Measurements from ENCODE around the gene KIF1C.

The KIF1C gene

DNA sequence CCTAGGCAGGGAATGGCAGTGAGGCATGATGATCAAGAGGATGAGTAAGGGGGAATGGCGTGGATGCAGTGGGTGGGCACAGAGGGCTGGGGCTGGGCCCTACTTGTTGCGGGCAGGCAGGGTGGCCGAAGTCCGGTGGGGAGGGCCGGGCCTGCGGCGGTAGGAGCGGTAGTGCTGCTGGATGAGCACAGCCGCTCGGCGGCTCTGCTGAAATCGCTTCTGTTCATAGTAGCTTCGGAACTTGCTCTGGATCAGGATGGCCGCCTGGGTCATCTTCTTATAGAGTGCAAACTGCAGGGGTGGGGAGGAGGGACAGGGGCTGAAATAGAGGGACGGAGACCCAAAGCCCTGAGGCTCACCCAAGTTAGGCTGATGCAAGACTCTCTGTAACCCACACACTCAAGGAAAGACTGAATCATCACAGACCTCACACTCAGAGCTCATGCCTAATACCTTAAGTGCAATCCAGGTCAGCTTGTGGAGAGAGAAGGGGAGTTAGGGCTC is 28.7 kb upstream of the KIF1C start:
- no peak for DNase-seq (ENCODE audit: low read depth)

DNA sequence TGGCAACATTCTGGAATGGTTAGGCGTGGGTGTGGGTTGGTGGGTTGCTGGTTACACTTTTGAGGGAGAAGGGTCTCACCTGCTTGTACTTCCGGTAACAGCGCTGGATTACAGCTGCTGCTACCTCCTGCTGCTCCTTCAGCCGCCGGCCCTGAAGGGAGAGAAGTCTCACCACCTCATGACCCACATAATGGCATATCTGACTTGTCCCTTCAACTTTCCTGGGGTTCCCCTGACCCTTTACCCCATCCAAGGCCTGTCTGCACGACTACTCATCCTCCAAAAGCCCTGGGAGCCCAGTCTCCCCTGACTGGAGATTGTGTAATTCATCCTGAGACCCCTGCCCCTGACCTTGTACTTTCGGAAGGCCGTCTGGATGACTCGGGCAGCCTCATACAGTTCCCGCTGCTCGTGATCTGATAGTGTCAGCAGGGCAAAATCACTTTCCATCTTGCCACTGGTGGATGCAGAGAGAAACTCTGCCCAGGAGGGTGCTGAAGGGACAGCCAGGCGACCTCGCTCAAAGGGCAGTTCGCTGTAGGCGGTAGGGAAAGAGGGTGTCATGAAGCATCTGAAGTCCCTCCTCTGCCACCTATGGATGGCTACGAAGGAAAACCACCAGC is 28.1 kb upstream of the KIF1C start:
- DNase-seq (ENCODE audit: low read depth): no peak

DNA sequence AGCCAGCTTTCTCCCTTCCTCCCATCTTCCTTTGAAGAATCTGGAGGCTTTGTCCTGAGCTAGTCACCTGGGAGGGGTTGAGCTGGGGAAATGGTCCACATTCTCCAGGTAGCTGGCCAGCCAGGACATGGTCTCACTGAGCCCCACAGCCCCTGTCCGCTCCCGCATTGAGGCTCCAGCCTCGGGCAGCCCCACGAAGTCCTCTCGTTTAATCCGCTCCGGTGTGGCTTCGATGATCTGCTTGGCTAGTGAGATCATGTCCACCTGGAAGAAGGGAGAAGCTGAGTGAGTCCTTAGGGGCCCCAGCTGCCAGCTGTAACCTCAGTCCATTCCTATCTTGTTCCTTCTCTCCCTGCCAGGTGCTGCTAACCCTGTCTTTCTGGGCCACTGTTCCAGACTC is 27.5 kb upstream of the KIF1C start:
- no peak for DNase-seq (ENCODE audit: low read depth)

GRCh38 chr17:4971826-4972225 is 25.9 kb upstream of the KIF1C start:
- no peak for DNase-seq (ENCODE audit: low read depth)

DNA sequence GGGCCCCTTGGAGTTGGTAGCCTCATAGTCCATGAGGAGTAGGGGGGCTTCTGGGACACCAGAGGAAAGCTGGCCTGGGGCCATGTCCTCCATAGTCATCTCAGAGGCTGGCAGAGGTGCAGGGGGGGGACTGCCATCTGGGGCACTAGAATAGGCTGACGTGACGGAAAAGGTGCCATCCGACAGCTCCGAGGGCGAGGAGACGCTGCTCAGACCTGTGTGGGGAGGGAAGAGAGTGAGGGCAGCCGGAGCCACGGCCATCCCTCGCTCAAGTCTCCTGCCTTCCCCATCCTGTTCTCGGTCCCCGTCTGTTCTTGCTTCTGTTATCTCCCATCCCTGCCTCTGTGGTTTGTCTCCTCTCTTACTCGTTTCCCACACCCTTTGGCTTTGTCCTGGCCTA is 25.4 kb upstream of the KIF1C start:
- no peak for DNase-seq (ENCODE audit: low read depth)

- DNase-seq (ENCODE audit: low read depth): no peak
Observed at GRCh38 chr17:4972752-4973151, 25.0 kb upstream of the KIF1C start.

DNA sequence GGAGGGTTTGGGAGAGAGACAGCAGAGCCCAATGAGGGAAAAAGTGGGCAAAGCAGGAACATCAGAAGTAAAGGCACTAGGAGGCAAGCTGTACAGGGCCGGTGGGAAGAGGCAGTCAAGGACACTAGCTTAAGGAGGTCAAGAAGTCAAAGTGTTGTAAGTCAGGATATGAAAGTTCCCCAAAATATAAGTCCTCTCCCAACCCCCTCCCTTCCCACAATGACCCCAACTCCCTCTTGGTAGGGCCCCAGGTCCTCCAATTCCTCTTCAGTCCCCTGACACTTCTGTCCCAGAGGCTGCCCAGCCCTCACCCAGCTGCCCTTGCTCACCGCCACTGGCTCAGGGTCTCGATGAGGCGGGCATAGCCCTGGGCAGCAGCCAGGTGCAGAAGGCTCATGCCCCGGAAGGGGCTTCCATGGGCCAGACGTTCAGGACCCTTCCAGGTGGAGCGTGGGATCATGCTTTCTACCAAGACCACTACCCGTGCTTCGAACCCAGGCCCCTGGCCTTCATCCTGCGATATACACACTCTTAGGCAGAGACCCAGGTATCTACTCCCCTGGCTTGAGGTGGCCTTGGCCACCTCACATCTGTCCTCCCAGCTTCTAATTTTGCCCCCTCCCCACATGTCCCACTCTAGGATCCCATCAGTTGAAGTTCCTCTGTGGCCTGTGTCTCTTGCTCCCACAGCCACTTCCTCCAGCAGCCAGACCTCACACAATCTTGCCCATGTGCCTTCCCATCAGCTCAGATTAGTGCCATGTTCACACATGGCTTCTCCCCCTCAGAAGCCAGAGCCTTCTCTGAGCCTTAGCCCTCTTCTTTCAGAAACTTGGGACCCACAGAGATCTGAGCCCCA is 24.3 kb upstream of the KIF1C start:
- DNase-seq (ENCODE audit: low read depth): no peak

DNA sequence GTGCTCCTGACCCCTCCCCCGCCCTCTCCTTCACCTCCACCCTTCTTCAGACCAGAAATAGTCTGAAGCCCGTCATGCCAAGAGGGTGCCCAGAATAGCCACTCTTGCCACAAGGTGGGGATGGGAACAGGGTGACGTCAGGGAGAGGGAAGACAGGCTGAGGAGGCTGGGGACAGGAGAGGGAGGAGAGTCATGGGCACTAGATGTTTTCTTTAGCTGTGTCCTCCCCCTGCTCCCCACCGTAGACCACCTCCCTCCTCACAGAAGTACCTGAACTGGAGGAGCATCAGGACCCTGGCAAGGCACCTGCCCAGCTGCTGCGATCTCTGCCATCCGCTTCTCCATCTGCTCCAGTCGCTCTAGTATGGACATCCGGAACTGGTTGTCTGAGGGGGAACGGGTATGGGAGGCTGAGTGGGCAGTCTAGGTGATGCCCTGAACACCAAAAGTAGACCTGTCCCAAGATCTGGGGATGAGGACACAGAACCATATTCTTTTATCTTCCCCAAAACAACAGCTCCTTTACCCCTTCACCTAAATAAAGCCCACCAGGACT is 23.6 kb upstream of the KIF1C start:
- no peak for DNase-seq (ENCODE audit: low read depth)

DNA sequence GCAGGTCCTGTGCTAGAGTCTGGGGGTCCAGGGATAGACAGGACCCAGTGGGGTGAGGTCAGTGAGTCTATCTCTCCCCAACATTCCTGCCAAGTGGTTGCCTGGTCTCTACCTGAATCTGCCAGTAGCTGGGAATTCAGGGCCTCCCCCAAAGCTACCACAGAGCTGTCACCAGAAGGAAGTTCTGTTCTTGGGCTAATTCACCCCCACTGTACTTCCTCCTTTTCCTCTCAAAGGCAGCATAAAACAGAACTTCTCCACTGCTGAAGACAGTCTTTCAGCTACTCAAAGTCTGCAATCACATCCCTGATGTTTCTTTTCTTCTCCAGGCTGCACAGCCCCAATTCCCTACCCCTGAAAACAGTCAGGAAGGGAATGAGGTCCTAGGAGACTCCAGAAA is 19.0 kb upstream of the KIF1C start:
- no peak for DNase-seq (ENCODE audit: low read depth)

- DNase-seq (ENCODE audit: low read depth): no peak
Observed at GRCh38 chr17:4980644-4981216, 17.0 kb upstream of the KIF1C start.

DNA sequence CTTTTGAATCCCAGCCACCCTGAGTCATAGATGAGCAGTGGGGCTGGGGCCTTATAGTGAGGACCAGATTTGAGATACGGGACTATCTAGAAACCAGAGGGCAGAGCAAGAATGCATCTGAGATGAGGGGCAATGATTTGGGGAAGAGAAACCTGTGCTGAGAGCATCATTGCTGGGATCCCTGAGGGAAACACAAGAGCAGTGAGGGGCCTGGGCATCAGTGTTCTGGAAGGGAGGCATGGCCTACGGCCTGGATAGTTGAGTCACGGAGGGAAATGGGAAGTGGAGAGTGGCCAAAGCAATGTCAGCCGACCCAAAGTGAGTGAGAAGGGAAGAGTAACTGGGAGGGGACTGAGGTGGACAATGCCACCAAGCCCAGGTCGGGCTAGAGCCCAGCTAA is 15.4 kb upstream of the KIF1C start:
- no peak for DNase-seq (ENCODE audit: low read depth)

DNA sequence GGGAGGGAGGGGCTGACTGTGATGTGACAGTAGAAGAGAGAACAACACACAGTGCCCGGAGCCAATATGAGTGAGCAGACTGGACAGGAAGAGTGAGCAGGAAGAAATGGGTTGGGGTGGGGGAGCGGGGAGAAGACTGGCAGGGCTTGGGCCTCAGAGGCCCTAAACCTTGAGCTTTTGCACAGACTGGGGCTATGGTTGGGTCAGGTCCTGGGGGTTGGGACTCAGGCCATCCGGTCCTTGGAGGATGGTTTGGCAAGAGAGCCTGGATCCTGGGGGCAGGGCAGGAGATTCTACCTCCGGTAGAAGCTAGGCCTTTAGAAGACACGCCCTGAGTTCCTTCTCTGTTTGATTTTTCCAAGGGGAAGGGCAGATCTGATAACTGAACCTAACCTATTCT is 11.3 kb upstream of the KIF1C start:
- DNase-seq (ENCODE audit: low read depth): no peak

DNA sequence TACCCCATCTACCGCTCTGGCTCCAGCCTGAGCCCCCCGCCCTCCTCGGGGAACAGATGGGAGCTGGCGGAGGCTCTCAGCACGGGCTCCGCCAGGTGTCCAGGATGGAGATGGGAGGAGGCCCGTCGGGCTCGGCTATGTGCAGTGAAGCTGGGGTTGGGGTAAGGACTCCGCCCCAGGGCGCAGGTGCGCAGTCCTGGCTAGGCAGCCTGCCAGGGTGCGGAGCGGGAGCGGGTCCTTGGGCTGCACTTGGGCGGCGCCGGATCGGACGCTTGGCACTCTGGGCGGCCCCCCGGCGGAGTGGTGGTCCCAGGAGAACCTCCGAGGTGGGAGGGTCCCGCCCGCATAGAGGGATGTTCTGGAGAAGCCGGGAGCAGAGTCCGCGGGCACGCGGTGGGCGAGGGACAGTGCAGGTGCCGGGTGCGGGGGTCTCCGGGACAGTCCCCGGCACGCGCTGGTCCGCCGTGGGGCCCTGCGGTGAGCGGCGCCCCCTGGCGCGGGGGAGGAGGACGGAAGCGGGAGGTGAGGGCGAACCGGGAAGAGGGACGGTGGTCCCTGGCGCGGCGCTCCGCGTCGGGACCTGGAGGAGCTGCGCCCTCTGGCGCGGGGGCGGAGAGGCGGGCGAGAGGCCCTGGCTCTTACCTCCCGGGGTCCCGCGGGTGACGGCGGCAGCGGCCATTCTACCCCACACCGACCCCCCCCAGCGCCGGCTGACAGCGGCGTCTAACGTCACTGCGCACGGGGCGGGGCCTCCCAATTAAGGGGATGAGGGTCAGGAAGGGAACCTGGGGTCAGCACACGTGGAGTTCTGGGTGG is 10.6 kb upstream of the KIF1C start, which contains the start of gene CAMTA2:
CAMTA2 (minus strand) TSS at position 725 of the 816 bp plus-strand sequence. CDS start 1,453 bp downstream, outside the sequence.
- no peak for DNase-seq (ENCODE audit: low read depth)

DNA sequence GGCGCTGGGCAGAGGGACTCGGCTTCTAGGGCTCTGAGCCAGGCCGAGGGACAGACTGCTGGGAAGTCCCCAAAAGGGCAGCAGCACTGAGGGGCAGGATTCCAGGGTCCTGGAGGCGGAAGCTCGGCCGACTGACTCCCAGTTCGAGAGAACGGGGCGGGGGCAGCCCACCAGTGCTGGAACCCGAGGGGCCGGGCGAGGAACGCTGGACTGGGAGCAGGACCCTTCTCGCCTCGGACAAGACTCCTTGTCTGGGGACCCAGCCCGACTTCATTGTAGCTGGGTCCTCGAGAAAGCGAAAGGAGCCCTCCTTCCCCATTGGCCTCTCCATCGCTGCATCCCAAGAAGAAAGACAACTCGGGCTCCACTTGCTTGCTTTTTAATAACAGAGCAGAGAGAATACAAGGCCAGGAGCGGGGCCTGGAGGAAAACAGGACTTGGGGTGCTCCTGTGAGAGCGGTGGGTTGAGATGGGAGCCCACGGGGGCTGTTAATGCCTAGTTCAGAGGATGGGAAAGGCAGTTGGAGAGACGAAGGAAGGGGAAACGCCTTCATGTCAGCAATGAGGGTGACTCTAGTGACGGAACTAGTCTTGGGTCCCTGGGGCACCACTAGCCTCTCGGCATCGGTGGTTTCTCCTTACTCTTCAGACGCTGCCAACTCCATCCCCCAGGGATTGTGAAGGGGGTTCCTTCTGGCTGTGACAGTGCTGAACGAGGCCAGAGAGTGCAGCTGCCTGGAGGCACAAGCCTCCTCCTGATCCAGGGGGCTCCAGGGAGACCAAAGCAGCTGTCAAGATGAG is 9.8 kb upstream of the KIF1C start:
- DNase-seq (ENCODE audit: low read depth): no peak

GRCh38 chr17:4994081-4994595 is 3.6 kb upstream of the KIF1C start:
- no peak for DNase-seq (ENCODE audit: low read depth)

DNA sequence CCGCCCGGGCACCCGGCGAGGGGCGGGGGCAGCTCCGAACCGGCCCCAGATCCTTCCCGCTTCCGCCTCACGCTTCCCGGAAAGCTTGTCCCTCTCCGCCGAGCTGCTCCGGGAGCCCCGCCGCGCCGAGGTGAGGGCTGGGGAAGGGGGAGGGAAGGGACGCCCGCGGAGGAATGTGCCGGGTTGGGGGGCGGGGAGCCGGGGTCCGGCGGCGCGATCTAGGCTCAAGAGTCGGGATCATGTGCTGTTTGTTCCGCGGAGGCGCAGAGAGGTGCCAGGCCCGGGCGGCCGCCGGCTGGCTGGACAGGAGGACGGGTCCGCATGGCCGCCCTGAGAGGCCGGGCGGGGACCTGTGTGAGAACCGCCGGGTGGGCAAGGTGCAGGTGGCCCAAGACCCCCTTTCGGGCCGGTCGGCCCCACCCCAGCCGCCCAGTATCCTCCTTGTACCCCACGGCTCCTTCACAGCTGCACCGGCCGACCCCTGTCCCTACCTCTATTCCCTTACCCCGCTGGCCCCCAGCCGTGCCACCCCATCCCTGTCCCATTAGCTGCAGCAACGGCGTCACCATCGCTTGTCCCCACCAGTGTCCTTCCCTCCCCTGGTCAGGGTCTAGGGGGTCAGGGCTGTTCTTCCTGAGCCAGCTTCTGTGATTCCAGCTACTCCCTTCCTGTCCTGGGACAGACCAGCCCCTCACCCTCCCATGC is 429 bp downstream of the KIF1C start:
- no peak for DNase-seq (ENCODE audit: low read depth)

GRCh38 chr17:4998732-4999429 is 1.1 kb downstream of the KIF1C start:
- DNase-seq (ENCODE audit: low read depth): no peak

- no peak for DNase-seq (ENCODE audit: low read depth)
Observed at GRCh38 chr17:4999430-5000093, 1.8 kb downstream of the KIF1C start.

DNA sequence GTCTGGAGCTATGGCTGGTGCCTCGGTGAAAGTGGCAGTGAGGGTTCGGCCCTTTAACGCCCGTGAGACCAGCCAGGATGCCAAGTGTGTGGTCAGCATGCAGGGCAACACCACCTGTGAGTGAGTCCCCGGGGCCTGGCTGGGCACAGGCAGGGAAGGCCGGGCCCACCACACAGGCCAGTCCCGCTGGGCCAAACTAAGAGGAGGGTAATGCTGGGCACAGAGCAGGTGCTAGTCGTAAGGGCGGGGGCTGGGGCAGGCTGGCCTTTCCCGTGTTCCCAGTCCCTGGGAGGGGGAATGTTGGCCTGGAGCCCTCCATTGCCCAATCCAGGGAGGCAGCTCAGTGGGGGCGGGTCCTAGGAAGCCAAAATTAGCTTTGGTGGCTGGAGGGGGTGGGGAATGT is 2.5 kb downstream of the KIF1C start:
- no peak for DNase-seq (ENCODE audit: low read depth)
